ENCODE measurements around the gene NIP7.

Gene NIP7

DNA sequence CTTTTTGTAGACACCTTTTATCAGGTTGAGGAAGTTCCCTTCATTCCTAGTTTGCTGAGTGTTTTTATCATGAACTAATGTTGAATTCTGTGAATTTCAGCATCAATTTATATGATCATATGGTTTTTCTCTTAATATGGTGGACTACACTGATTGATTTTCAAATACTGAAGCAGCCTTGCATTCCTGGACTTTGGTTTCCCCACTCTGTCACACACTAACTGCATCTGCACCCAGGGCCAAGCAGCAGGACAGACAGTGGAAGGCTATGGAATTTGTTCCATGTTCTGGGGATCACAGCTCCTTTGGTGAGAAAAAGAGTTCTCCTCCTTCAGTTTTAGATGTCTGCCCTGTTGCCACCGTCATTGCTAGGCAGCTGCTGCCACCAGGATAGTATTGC is 38.5 kb downstream of the NIP7 start:
- no peak overlapping the region for H3K9ac ChIP-seq (ENCODE audit: low read depth in 1 of 2, low read length in 2 of 2)
- H3K9me3 ChIP-seq (ENCODE audit: control insufficient read depth in 2 of 2, low read length in 2 of 2) = no peaks in the 10 kb centered on the region
- peaks cover 3 to 11% of the 10 kb centered on the region in 2 donors for H3K4me1 ChIP-seq (ENCODE audit: control insufficient read depth in 2 of 2, insufficient read depth in 2 of 2, low read length in 2 of 2)
- no peak overlapping the region for H3K4me3 ChIP-seq (ENCODE audit: low read length in 2 of 2)
- H3K27ac ChIP-seq (ENCODE audit: low read depth in 2 of 2, low read length in 2 of 2) = no peak overlapping the region
- no peaks in the 10 kb centered on the region for H3K27me3 ChIP-seq (ENCODE audit: control insufficient read depth in 2 of 2, insufficient read depth in 2 of 2, low read length in 2 of 2)
- peaks cover 26 to 34% of the 10 kb centered on the region in 2 donors for H3K36me3 ChIP-seq (ENCODE audit: control insufficient read depth in 2 of 2, insufficient read depth in 2 of 2, low read length in 2 of 2)

DNA sequence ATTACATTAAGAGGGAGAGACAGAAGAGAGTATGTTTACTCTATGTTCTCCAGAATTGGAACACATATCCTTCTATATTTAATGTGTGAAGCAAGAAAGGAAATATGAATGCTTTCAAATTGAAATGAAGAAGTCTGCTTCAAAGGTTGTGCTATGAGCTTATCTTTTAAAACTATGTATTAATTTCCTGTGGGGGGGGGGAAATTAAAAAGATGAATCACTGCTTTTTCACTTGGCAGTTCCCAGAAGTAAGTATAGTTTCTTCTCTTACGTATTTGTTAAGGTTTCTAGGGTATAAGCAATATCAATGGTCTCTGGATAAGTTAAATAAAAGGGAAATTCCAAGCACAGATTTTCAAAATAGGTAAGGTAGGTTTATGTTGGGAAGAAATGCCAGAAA is 39.2 kb downstream of the NIP7 start:
- no peaks in the 10 kb centered on the region for H3K27me3 ChIP-seq (ENCODE audit: control insufficient read depth in 2 of 2, insufficient read depth in 2 of 2, low read length in 2 of 2)
- H3K9me3 ChIP-seq (ENCODE audit: control insufficient read depth in 2 of 2, low read length in 2 of 2) = no peaks in the 10 kb centered on the region
- H3K36me3 ChIP-seq (ENCODE audit: control insufficient read depth in 2 of 2, insufficient read depth in 2 of 2, low read length in 2 of 2) = peaks cover 28 to 36% of the 10 kb centered on the region in 2 donors
- no peak overlapping the region for H3K4me3 ChIP-seq (ENCODE audit: low read length in 2 of 2)
- no peak overlapping the region for H3K9ac ChIP-seq (ENCODE audit: low read depth in 1 of 2, low read length in 2 of 2)
- no peak overlapping the region for H3K27ac ChIP-seq (ENCODE audit: low read depth in 2 of 2, low read length in 2 of 2)
- peaks cover 0 to 6% of the 10 kb centered on the region in 2 donors for H3K4me1 ChIP-seq (ENCODE audit: control insufficient read depth in 2 of 2, insufficient read depth in 2 of 2, low read length in 2 of 2)

DNA sequence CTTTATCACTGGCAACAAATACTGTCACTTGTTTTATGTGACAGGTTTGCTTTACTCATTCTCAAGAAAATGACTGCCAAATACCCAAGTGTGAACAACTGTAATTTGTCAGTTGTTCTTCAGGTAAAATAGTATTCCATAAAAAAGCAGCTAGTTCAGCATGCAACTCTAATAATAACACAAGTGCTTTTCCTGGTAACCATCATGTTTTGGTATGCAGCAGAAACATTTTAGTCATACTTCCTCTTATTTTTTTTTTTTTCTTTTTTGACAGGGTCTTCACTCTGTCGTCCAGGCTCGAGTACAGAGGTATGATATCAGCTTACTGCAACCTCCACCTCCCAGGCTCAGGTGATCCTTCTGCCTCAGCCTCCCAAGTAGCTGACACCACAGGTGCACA is 41.7 kb downstream of the NIP7 start:
- H3K27ac ChIP-seq (ENCODE audit: low read depth in 2 of 2, low read length in 2 of 2) = no peak overlapping the region
- no peaks in the 10 kb centered on the region for H3K27me3 ChIP-seq (ENCODE audit: control insufficient read depth in 2 of 2, insufficient read depth in 2 of 2, low read length in 2 of 2)
- no peaks in the 10 kb centered on the region for H3K9me3 ChIP-seq (ENCODE audit: control insufficient read depth in 2 of 2, low read length in 2 of 2)
- H3K9ac ChIP-seq (ENCODE audit: low read depth in 1 of 2, low read length in 2 of 2) = no peak overlapping the region
- no peak overlapping the region for H3K4me3 ChIP-seq (ENCODE audit: low read length in 2 of 2)
- H3K36me3 ChIP-seq (ENCODE audit: control insufficient read depth in 2 of 2, insufficient read depth in 2 of 2, low read length in 2 of 2) = peaks cover 28 to 42% of the 10 kb centered on the region in 2 donors
- H3K4me1 ChIP-seq (ENCODE audit: control insufficient read depth in 2 of 2, insufficient read depth in 2 of 2, low read length in 2 of 2) = peaks cover 4 to 7% of the 10 kb centered on the region in 2 donors

DNA sequence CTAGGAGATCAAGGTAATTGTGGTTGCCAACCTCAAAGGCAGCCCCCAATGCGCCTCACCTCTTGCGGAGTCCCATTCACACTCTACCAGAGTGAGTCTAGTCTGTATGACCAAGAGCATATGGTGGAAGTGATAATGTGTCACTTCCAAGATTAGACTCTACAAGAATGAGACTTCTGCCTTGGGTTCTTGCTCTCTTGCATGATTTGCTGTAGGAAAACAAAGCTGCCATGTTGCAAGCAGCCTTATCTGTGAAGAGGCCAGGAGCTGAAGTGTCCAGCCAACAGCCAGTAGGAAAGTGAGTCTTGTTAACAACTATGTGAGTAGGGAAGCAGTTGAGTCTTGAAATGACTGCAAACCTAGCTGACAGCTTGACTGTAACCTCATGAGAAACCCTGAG is 42.8 kb downstream of the NIP7 start:
- Histone ChIP-seq H3K9ac (ENCODE audit: low read depth in 1 of 2, low read length in 2 of 2) (no peak overlapping the region), H3K9me3 (ENCODE audit: control insufficient read depth in 2 of 2, low read length in 2 of 2) (no peaks in the 10 kb centered on the region), H3K27ac (ENCODE audit: low read depth in 2 of 2, low read length in 2 of 2) (no peak overlapping the region), H3K36me3 (ENCODE audit: control insufficient read depth in 2 of 2, insufficient read depth in 2 of 2, low read length in 2 of 2) (peaks cover 28 to 42% of the 10 kb centered on the region in 2 donors), H3K4me3 (ENCODE audit: low read length in 2 of 2) (no peak overlapping the region), H3K27me3 (ENCODE audit: control insufficient read depth in 2 of 2, insufficient read depth in 2 of 2, low read length in 2 of 2) (no peaks in the 10 kb centered on the region), H3K4me1 (ENCODE audit: control insufficient read depth in 2 of 2, insufficient read depth in 2 of 2, low read length in 2 of 2) (peaks cover 4 to 7% of the 10 kb centered on the region in 2 donors)

DNA sequence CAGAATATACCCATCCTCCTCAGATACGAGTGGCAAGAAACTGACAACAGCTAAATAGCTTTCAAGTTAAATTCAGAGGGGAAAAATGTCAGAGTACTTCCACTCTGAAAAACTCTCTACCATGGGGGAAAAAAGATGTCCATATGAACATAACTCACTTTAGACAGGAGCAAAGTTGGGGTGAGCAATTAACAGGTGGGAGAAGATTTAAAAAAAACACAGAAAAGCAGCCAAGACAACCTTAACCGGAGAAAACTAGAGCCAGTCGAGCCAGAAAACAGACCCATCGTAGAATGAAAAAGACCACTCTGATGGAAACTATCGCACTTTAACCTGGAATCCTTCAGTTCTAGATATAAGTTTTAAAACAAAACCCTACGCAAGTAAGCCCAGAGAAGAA is 45.4 kb downstream of the NIP7 start:
- peaks cover 17 to 27% of the 10 kb centered on the region in 2 donors for H3K36me3 ChIP-seq (ENCODE audit: control insufficient read depth in 2 of 2, insufficient read depth in 2 of 2, low read length in 2 of 2)
- H3K4me3 ChIP-seq (ENCODE audit: low read length in 2 of 2) = peak overlapping the region; percentile 69 to 91
- H3K9me3 ChIP-seq (ENCODE audit: control insufficient read depth in 2 of 2, low read length in 2 of 2) = no peaks in the 10 kb centered on the region
- H3K9ac ChIP-seq (ENCODE audit: low read depth in 1 of 2, low read length in 2 of 2) = peak overlapping the region; percentile 78 to 83
- H3K27me3 ChIP-seq (ENCODE audit: control insufficient read depth in 2 of 2, insufficient read depth in 2 of 2, low read length in 2 of 2) = no peaks in the 10 kb centered on the region
- peaks cover 4 to 7% of the 10 kb centered on the region in 2 donors for H3K4me1 ChIP-seq (ENCODE audit: control insufficient read depth in 2 of 2, insufficient read depth in 2 of 2, low read length in 2 of 2)
- H3K27ac ChIP-seq (ENCODE audit: low read depth in 2 of 2, low read length in 2 of 2) = peak overlapping the region; percentile 80 to 81

DNA sequence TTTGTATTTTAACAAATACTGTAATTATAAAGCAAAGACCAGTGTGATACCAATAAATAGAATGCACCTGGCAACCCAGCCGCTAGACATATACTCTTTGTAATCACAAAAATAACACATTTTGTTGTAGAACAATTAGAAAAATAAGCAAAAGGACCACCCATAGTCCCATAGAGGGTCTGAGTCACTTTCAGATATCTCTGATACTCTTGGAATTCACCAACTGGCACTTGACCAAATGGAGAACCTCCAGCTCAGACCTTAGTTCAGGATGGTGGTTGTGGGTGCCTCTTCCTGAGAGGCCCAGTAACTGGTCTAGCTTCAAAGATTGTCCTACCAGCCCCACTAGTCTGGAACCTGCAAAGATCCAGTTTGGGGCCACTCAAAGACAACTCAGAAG is 47.0 kb downstream of the NIP7 start:
- H3K9me3 ChIP-seq (ENCODE audit: control insufficient read depth in 2 of 2, low read length in 2 of 2) = no peaks in the 10 kb centered on the region
- no peak overlapping the region for H3K4me3 ChIP-seq (ENCODE audit: low read length in 2 of 2)
- H3K9ac ChIP-seq (ENCODE audit: low read depth in 1 of 2, low read length in 2 of 2) = no peak overlapping the region
- no peak overlapping the region for H3K27ac ChIP-seq (ENCODE audit: low read depth in 2 of 2, low read length in 2 of 2)
- H3K27me3 ChIP-seq (ENCODE audit: control insufficient read depth in 2 of 2, insufficient read depth in 2 of 2, low read length in 2 of 2) = no peaks in the 10 kb centered on the region
- peaks cover 4 to 7% of the 10 kb centered on the region in 2 donors for H3K4me1 ChIP-seq (ENCODE audit: control insufficient read depth in 2 of 2, insufficient read depth in 2 of 2, low read length in 2 of 2)
- peaks cover 15 to 22% of the 10 kb centered on the region in 2 donors for H3K36me3 ChIP-seq (ENCODE audit: control insufficient read depth in 2 of 2, insufficient read depth in 2 of 2, low read length in 2 of 2)

All from mucosa of rectum (tissue), 2 donors.